Astrocyte (in vitro differentiated cells and primary cell): ENCODE data around the gene LINC00237. TPM values are rescaled to one million over a fixed set of nuclear protein-coding genes. Genes with fewer than 3 reads are reported as not detected.

Experiments
- DNase-seq: peaks from one replicate; pipeline ENCODE4 v3.0.0-alpha.2; 2010; ENCODE audit warnings: low read depth
- FAIRE-seq: peaks from 2 replicates; lab custom pipeline; 2011; peaks lifted over from hg19 to GRCh38; lab: Jason Lieb, UNC
- H2AFZ ChIP-seq: 2 replicates; pipeline ENCODE4 v1.6.0; 2012; ENCODE audit warnings: low read depth, low read length, inconsistent platforms
- H3K27ac ChIP-seq: 2 replicates; pipeline ENCODE4 v1.5.1; 2011; ENCODE audit warnings: low read depth, low read length, inconsistent platforms
- H3K27me3 ChIP-seq: 2 replicates; pipeline ENCODE4 v1.6.0; 2011; ENCODE audit warnings: low read length, inconsistent platforms; ENCODE audit not compliant: insufficient read depth
- H3K36me3 ChIP-seq: 2 replicates; pipeline ENCODE4 v1.5.1; 2011; ENCODE audit warnings: low read length, inconsistent platforms; ENCODE audit not compliant: insufficient read depth
- H3K4me1 ChIP-seq: 2 replicates; pipeline ENCODE4 v1.5.1; 2011; ENCODE audit warnings: low read length, inconsistent platforms; ENCODE audit not compliant: insufficient read depth
- H3K4me2 ChIP-seq: 2 replicates; pipeline ENCODE4 v1.6.0; 2012; ENCODE audit warnings: low read length, inconsistent platforms
- H3K4me3 ChIP-seq: 2 replicates; pipeline ENCODE4 v1.5.1; 2011; ENCODE audit warnings: low read depth, mild to moderate bottlenecking, low read length, inconsistent platforms; ENCODE audit not compliant: insufficient read depth
- H3K79me2 ChIP-seq: 2 replicates; pipeline ENCODE4 v1.6.0; 2012; ENCODE audit warnings: mild to moderate bottlenecking, low read length, inconsistent platforms; ENCODE audit not compliant: insufficient read depth
- H3K9ac ChIP-seq: 2 replicates; pipeline ENCODE4 v1.6.0; 2012; ENCODE audit warnings: mild to moderate bottlenecking, low read length, inconsistent platforms
- H3K9me3 ChIP-seq: 2 replicates; pipeline ENCODE4 v1.5.1; 2012; ENCODE audit warnings: low read depth, mild to moderate bottlenecking, low read length, inconsistent platforms; ENCODE audit not compliant: insufficient read depth
- H4K20me1 ChIP-seq: 2 replicates; pipeline ENCODE4 v1.6.0; 2012; ENCODE audit warnings: low read length, inconsistent platforms; ENCODE audit not compliant: insufficient read depth
- H3K27ac Mint-ChIP-seq: one replicate; pipeline ENCODE4 v1.8.0; 2021; ENCODE audit warnings: mild to moderate bottlenecking, mixed read lengths; ENCODE audit not compliant: unreplicated experiment
- H3K27me3 Mint-ChIP-seq: one replicate; pipeline ENCODE4 v1.8.0; 2021; ENCODE audit warnings: low read depth, mixed read lengths; ENCODE audit not compliant: unreplicated experiment
- H3K36me3 Mint-ChIP-seq: one replicate; pipeline ENCODE4 v1.8.0; 2021; ENCODE audit warnings: low read depth, mixed read lengths; ENCODE audit not compliant: unreplicated experiment
- H3K4me1 Mint-ChIP-seq: one replicate; pipeline ENCODE4 v1.8.0; 2021; ENCODE audit warnings: low read depth, mixed read lengths; ENCODE audit not compliant: unreplicated experiment
- H3K4me3 Mint-ChIP-seq: one replicate; pipeline ENCODE4 v1.8.0; 2021; ENCODE audit warnings: mild to moderate bottlenecking, moderate library complexity, mixed read lengths; ENCODE audit not compliant: unreplicated experiment
- H3K9me3 Mint-ChIP-seq: one replicate; pipeline ENCODE4 v1.8.0; 2021; ENCODE audit warnings: mild to moderate bottlenecking, mixed read lengths; ENCODE audit not compliant: unreplicated experiment
- CTCF ChIP-seq: IDR thresholded peaks from 2 replicates; pipeline ENCODE4 v1.5.1; 2011; ENCODE audit warnings: low read depth, mild to moderate bottlenecking, inconsistent platforms, low read length, moderate library complexity; ENCODE audit not compliant: insufficient read depth
- EZH2 ChIP-seq: IDR thresholded peaks from 2 replicates; pipeline ENCODE4 v1.6.1; 2012; ENCODE audit warnings: mild to moderate bottlenecking, low read length, inconsistent platforms; ENCODE audit not compliant: insufficient read depth
- total RNA-seq: library from RNA; stranded (reverse); gene quantifications from 2 replicates; pipeline ENCODE4 v1.2.1, GENCODE V29; 2021

The LINC00237 gene
- total RNA-seq, 1 donor from 2014 or later = not detected

- Mint-ChIP-seq H3K27ac (no peak overlapping the region), H3K4me1 (no peaks in the 10 kb centered on the region), H3K4me3 (no peak overlapping the region), H3K27me3 (peaks cover 47% of the 10 kb centered on the region), H3K9me3 (peaks cover 3% of the 10 kb centered on the region), H3K36me3 (no peaks in the 10 kb centered on the region)
- Histone ChIP-seq H3K27ac (no peak overlapping the region), H3K4me2 (no peak overlapping the region), H3K9me3 (peaks cover 3% of the 10 kb centered on the region), H3K4me3 (no peak overlapping the region), H3K27me3 (peaks cover 33% of the 10 kb centered on the region), H3K36me3 (no peaks in the 10 kb centered on the region), H2AFZ (no peak overlapping the region), H3K4me1 (no peaks in the 10 kb centered on the region), H3K9ac (no peak overlapping the region), H4K20me1 (no peaks in the 10 kb centered on the region), H3K79me2 (no peaks in the 10 kb centered on the region)
- DNase-seq = no peak
- no peak for TF ChIP-seq CTCF
- no peak for TF ChIP-seq EZH2
- no peak for FAIRE-seq
Measured at GRCh38 chr20:21111416-21111815, 5.3 kb upstream of the LINC00237 start.

- H3K27me3 ChIP-seq = peaks cover 38% of the 10 kb centered on the region
- Mint-ChIP-seq H3K27me3 (peaks cover 53% of the 10 kb centered on the region), H3K9me3 (peaks cover 3% of the 10 kb centered on the region)
Measured at GRCh38 chr20:21110811-21111210, 4.7 kb upstream of the LINC00237 start.

More at GRCh38 chr20:21110811-21111210, 4.7 kb upstream of the LINC00237 start:
- Histone ChIP-seq H3K4me1 (no peaks in the 10 kb centered on the region), H3K36me3 (no peaks in the 10 kb centered on the region), H2AFZ (no peak overlapping the region), H3K4me3 (no peak overlapping the region), H3K4me2 (no peak overlapping the region), H3K9ac (no peak overlapping the region), H4K20me1 (no peaks in the 10 kb centered on the region), H3K79me2 (no peaks in the 10 kb centered on the region), H3K9me3 (peaks cover 3% of the 10 kb centered on the region), H3K27ac (no peak overlapping the region)
- Mint-ChIP-seq H3K27ac (no peak overlapping the region), H3K4me1 (no peaks in the 10 kb centered on the region), H3K4me3 (no peak overlapping the region), H3K36me3 (no peaks in the 10 kb centered on the region)
- TF ChIP-seq EZH2 (no peak), CTCF (no peak)
- no peak for DNase-seq
- no peak for FAIRE-seq
